ENCODE measurements around the gene EML5.

GRCh38 chr14:88785911-88786310, 6.8 kb downstream of the EML5 start:
- TF ChIP-seq CTCF (conservative IDR thresholded peaks at IDR 0.05; ENCODE audit: low read depth, low read length) (no peak), EZH2 (IDR thresholded peaks at IDR 0.05; ENCODE audit: borderline replicate concordance, low read depth, low read length, poor library complexity, severe bottlenecking) (no peak)
